Measurements from ENCODE around the gene TAC3.

DNA sequence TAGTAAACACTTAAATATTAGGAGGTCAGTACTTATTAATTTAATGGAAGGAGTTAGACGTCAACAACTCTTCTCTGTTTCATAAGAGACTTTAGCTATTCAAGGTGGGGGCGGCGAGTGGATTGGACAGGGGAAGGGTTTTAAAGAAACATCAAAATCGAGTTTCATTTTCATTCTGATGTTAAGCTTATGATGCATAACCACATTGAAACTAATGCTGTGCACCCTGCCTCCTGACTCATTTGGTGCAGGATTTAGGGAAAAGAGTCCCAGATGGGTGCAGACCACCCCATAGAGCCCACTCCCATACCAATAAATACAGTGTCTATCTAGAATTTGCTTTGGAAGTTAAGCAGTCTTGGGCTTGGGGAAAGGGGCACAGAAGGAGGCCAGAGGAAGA is 17.3 kb downstream of the TAC3 start:
- no peak for TF ChIP-seq POLR2A (IDR thresholded peaks at IDR 0.05)
- TF ChIP-seq, protein P1, sequence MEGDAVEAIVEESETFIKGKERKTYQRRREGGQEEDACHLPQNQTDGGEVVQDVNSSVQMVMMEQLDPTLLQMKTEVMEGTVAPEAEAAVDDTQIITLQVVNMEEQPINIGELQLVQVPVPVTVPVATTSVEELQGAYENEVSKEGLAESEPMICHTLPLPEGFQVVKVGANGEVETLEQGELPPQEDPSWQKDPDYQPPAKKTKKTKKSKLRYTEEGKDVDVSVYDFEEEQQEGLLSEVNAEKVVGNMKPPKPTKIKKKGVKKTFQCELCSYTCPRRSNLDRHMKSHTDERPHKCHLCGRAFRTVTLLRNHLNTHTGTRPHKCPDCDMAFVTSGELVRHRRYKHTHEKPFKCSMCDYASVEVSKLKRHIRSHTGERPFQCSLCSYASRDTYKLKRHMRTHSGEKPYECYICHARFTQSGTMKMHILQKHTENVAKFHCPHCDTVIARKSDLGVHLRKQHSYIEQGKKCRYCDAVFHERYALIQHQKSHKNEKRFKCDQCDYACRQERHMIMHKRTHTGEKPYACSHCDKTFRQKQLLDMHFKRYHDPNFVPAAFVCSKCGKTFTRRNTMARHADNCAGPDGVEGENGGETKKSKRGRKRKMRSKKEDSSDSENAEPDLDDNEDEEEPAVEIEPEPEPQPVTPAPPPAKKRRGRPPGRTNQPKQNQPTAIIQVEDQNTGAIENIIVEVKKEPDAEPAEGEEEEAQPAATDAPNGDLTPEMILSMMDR (IDR thresholded peaks at IDR 0.05), result no peak
